ENCODE data around the gene GLT1D1.

The GLT1D1 gene

GRCh38 chr12:128940974-128941373 is 87.7 kb downstream of the GLT1D1 start:
- TF ChIP-seq CTCF (IDR thresholded peaks at IDR 0.05; ENCODE audit: insufficient read depth, low read length, poor library complexity, severe bottlenecking), result no peak
- H3K36me3 ChIP-seq (ENCODE audit: control insufficient read depth, insufficient read depth, low read length), result no peaks in the 10 kb centered on the region
- H3K4me3 ChIP-seq (replicated peaks; ENCODE audit: low read depth, low read length), result no peak overlapping the region
- no peak for DNase-seq (ENCODE audit: extremely low read depth, insufficient read length)
- no peaks in the 10 kb centered on the region for H3K27me3 ChIP-seq (replicated peaks; ENCODE audit: control insufficient read depth, insufficient read depth, low read length)

DNA sequence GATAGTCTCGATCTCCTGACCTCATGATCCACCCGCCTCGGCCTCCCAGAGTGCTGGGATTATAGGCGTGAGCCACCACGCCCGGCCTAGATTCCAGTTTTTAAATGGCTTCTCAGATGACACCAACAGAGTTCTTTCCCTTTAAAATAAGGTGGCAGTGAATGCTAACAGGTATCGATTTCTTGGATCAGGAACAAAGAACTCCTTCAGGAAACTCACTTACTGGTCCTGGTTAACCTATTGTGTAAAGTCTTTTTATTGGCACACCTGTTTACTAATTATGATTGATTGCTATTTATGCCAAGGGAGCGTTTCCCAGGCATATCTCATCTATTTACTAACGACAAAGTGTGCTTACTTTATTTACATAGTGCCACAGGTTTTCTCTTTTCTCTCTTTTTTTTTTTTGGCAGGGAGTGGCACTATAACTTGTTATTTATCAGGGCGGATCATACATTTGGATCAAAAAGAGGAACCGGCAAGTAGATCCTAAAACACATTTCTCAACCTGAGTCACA is 89.7 kb downstream of the GLT1D1 start:
- no peak for TF ChIP-seq CTCF (IDR thresholded peaks at IDR 0.05; ENCODE audit: insufficient read depth, low read length, poor library complexity, severe bottlenecking)
- H3K4me3 ChIP-seq (replicated peaks; ENCODE audit: low read depth, low read length), result no peak overlapping the region
- H3K36me3 ChIP-seq (ENCODE audit: control insufficient read depth, insufficient read depth, low read length), result no peaks in the 10 kb centered on the region
- no peak for DNase-seq (ENCODE audit: extremely low read depth, insufficient read length)
- no peaks in the 10 kb centered on the region for H3K27me3 ChIP-seq (replicated peaks; ENCODE audit: control insufficient read depth, insufficient read depth, low read length)

GRCh38 chr12:128944956-128945355 is 91.7 kb downstream of the GLT1D1 start:
- TF ChIP-seq CTCF (IDR thresholded peaks at IDR 0.05; ENCODE audit: insufficient read depth, low read length, poor library complexity, severe bottlenecking), result no peak
- Histone ChIP-seq H3K36me3 (ENCODE audit: control insufficient read depth, insufficient read depth, low read length) (no peaks in the 10 kb centered on the region), H3K27me3 (replicated peaks; ENCODE audit: control insufficient read depth, insufficient read depth, low read length) (no peaks in the 10 kb centered on the region), H3K4me3 (replicated peaks; ENCODE audit: low read depth, low read length) (no peak overlapping the region)
- DNase-seq (ENCODE audit: extremely low read depth, insufficient read length), result no peak

GRCh38 chr12:128947209-128947608 is 93.9 kb downstream of the GLT1D1 start:
- no peaks in the 10 kb centered on the region for H3K27me3 ChIP-seq (replicated peaks; ENCODE audit: control insufficient read depth, insufficient read depth, low read length)
- H3K36me3 ChIP-seq (ENCODE audit: control insufficient read depth, insufficient read depth, low read length), result no peaks in the 10 kb centered on the region
- no peak overlapping the region for H3K4me3 ChIP-seq (replicated peaks; ENCODE audit: low read depth, low read length)
- no peak for DNase-seq (ENCODE audit: extremely low read depth, insufficient read length)
- TF ChIP-seq CTCF (IDR thresholded peaks at IDR 0.05; ENCODE audit: insufficient read depth, low read length, poor library complexity, severe bottlenecking), result no peak

DNA sequence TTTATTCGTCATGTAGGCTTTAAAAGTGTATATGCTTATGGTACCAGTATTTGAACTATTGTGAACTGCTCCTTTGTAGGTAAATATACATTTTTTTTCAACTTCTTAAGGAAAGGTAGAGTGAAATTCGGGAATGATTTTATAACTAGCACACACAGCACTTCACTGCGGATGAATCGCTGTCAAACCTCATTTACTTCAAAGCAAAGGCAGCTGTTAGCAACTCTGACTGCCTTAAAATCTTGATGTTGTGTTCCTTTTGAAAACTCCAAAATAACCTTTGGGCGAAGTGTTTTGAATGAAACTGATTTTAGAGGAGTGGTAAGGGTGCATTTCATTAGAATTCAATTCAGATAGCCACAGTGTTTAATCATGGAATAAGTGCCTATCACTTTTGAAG is 95.8 kb downstream of the GLT1D1 start:
- H3K27me3 ChIP-seq (replicated peaks; ENCODE audit: control insufficient read depth, insufficient read depth, low read length), result no peaks in the 10 kb centered on the region
- H3K4me3 ChIP-seq (replicated peaks; ENCODE audit: low read depth, low read length), result no peak overlapping the region
- no peaks in the 10 kb centered on the region for H3K36me3 ChIP-seq (ENCODE audit: control insufficient read depth, insufficient read depth, low read length)
- DNase-seq (ENCODE audit: extremely low read depth, insufficient read length), result no peak
- no peak for TF ChIP-seq CTCF (IDR thresholded peaks at IDR 0.05; ENCODE audit: insufficient read depth, low read length, poor library complexity, severe bottlenecking)

- H3K36me3 ChIP-seq (ENCODE audit: control insufficient read depth, insufficient read depth, low read length), result no peaks in the 10 kb centered on the region
- H3K4me3 ChIP-seq (replicated peaks; ENCODE audit: low read depth, low read length), result no peak overlapping the region
- DNase-seq (ENCODE audit: extremely low read depth, insufficient read length), result no peak
- TF ChIP-seq CTCF (IDR thresholded peaks at IDR 0.05; ENCODE audit: insufficient read depth, low read length, poor library complexity, severe bottlenecking), result no peak
- no peaks in the 10 kb centered on the region for H3K27me3 ChIP-seq (replicated peaks; ENCODE audit: control insufficient read depth, insufficient read depth, low read length)
These were observed 98.2 kb downstream of the GLT1D1 start for GRCh38 chr12:128951448-128951847.
